Measurements from ENCODE around the gene SLC22A23.

SLC22A23 gene

DNA sequence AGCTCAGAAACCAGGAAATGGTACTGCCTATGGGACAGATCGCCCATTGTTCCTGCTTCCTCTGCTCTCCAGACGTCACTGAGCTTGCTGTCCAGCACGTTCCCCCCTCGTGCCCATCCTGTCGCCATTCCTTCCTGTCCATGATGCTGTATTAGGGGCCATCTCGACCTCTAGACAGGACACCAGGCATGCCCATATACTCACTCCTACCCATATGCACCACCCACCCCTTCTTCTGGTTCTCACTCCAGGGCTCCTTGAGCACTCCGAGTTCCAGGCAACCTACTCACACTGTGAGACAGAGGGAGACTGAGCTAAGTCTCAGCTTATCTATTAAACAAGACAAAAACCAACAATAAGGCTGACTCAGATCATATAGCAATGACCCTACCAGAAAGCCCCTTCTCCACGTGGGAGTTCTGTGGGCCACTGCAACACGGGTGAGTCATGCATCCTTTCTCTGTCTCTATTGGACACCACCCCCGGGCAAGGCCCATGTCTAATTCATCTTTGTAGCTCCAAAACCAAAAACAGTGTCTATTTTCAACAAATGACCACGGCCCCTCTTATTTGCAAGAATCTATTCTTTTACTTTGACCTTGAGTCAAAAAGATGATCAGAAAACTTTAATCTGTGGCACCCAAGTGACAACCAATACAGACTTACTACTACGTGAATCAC, 132.4 kb downstream of the SLC22A23 start (continued):
- TF ChIP-seq ZNF221 (tag by site-specific recombination; IDR thresholded peaks at IDR 0.05; ENCODE audit: borderline replicate concordance) = no peak
- 0 out of 2 replicates have a peak, but pooled peaks have one; percentile 33 for TF ChIP-seq ZNF184 (tag by site-specific recombination; IDR thresholded peaks at IDR 0.05)
- no peak for TF ChIP-seq ZNF223 (tag by site-specific recombination; IDR thresholded peaks at IDR 0.05)
- no peak for TF ChIP-seq ZNF792 (tag by site-specific recombination; IDR thresholded peaks at IDR 0.05)
- TF ChIP-seq, protein P1, sequence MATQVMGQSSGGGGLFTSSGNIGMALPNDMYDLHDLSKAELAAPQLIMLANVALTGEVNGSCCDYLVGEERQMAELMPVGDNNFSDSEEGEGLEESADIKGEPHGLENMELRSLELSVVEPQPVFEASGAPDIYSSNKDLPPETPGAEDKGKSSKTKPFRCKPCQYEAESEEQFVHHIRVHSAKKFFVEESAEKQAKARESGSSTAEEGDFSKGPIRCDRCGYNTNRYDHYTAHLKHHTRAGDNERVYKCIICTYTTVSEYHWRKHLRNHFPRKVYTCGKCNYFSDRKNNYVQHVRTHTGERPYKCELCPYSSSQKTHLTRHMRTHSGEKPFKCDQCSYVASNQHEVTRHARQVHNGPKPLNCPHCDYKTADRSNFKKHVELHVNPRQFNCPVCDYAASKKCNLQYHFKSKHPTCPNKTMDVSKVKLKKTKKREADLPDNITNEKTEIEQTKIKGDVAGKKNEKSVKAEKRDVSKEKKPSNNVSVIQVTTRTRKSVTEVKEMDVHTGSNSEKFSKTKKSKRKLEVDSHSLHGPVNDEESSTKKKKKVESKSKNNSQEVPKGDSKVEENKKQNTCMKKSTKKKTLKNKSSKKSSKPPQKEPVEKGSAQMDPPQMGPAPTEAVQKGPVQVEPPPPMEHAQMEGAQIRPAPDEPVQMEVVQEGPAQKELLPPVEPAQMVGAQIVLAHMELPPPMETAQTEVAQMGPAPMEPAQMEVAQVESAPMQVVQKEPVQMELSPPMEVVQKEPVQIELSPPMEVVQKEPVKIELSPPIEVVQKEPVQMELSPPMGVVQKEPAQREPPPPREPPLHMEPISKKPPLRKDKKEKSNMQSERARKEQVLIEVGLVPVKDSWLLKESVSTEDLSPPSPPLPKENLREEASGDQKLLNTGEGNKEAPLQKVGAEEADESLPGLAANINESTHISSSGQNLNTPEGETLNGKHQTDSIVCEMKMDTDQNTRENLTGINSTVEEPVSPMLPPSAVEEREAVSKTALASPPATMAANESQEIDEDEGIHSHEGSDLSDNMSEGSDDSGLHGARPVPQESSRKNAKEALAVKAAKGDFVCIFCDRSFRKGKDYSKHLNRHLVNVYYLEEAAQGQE (tag by site-specific recombination; IDR thresholded peaks at IDR 0.05) = peak; percentile 70
- no peak for TF ChIP-seq ZNF530 (tag by site-specific recombination; IDR thresholded peaks at IDR 0.05; ENCODE audit: low read depth)
- no peak for TF ChIP-seq ZNF302 (tag by site-specific recombination; IDR thresholded peaks at IDR 0.05; ENCODE audit: low read depth)

- Histone ChIP-seq H3K9me3 (ENCODE audit: control insufficient read depth, insufficient read depth, low read depth, low read length) (no peaks in the 10 kb centered on the region), H3K36me3 (ENCODE audit: control insufficient read depth in 2 of 2, insufficient read depth in 1 of 2, low read length in 2 of 2) (peaks cover 0 to 3% of the 10 kb centered on the region in 2 experiments; a peak in 1 of 3 replicates), H3K4me1 (ENCODE audit: control insufficient read depth, insufficient read depth, low read length) (0 out of 2 replicates have a peak, but pooled peaks cover 6% of the 10 kb centered on the region), H3K27ac (ENCODE audit: extremely low read depth, low read depth, low read length) (no peak overlapping the region), H3K4me3 (ENCODE audit: low read depth, low read length) (no peak overlapping the region)
- CTCF ChIA-PET = interaction anchor here (0.9 to 2.6 kb wide), 5 partner anchors 10 to 87 kb away, joined by 3 to 9 read pairs (median 4); no protein-coding TSS in a partner anchor
- no peak for TF ChIP-seq ZNF280D (tag by site-specific recombination; IDR thresholded peaks at IDR 0.05)
- no peak for TF ChIP-seq ZNF121 (tag by site-specific recombination; IDR thresholded peaks at IDR 0.05)
- TF ChIP-seq ZNF23 (tag by site-specific recombination; IDR thresholded peaks at IDR 0.05; ENCODE audit: borderline replicate concordance) = no peak
- TF ChIP-seq RBAK (tag by site-specific recombination; IDR thresholded peaks at IDR 0.05) = 0 out of 2 replicates have a peak, but pooled peaks have one; percentile 15
- POLR2A ChIA-PET = no interaction called here
Observed at GRCh38 chr6:3323696-3324261, 133.1 kb downstream of the SLC22A23 start.

- peak; percentile 38; the same call in 1 of the 2 replicates for TF ChIP-seq SCRT2 (tag by site-specific recombination; IDR thresholded peaks at IDR 0.05)
- TF ChIP-seq ZNF558 (tag by site-specific recombination; IDR thresholded peaks at IDR 0.05) = no peak
- H3K36me3 ChIP-seq (ENCODE audit: control insufficient read depth in 2 of 2, insufficient read depth in 1 of 2, low read length in 2 of 2) = peaks cover 0 to 3% of the 10 kb centered on the region in 2 experiments; a peak in 1 of 3 replicates
- H3K9me3 ChIP-seq (ENCODE audit: control insufficient read depth, insufficient read depth, low read depth, low read length) = no peaks in the 10 kb centered on the region
- no peak overlapping the region for H3K4me3 ChIP-seq (ENCODE audit: low read depth, low read length)
- 0 out of 2 replicates have a peak, but pooled peaks cover 6% of the 10 kb centered on the region for H3K4me1 ChIP-seq (ENCODE audit: control insufficient read depth, insufficient read depth, low read length)
- ChIA-PET CTCF (interaction anchor here (0.5 to 1.8 kb wide), 2 partner anchors 11 to 753 kb away, joined by 3 to 5 read pairs; no protein-coding TSS in a partner anchor), POLR2A (no interaction called here)
- no peak overlapping the region for H3K27ac ChIP-seq (ENCODE audit: extremely low read depth, low read depth, low read length)
Observed at GRCh38 chr6:3323148-3323547, 133.7 kb downstream of the SLC22A23 start.
